ENCODE results near the gene HOXB2. TPM values are rescaled to one million over a fixed set of nuclear protein-coding genes. Genes with fewer than 3 reads are reported as not detected.

Gene HOXB2
- total and polyA plus RNA-seq, 2 of the 8 experiments (the other 6 are each of a cell fraction or from before 2014, with no cell fraction given) = not detected

GRCh38 chr17:48513097-48513496, 31.8 kb downstream of the HOXB2 start:
- no peak overlapping the region for H3K18ac ChIP-seq (ENCODE audit: extremely low read depth, low read length)
- H3K79me2 ChIP-seq (ENCODE audit: control insufficient read depth in 1 of 2, insufficient read depth in 2 of 2, low read length in 2 of 2) = no peaks in the 10 kb centered on the region
- no peak overlapping the region for H3K14ac ChIP-seq (ENCODE audit: insufficient read length)
- no peaks in the 10 kb centered on the region for H3K9me3 ChIP-seq (ENCODE audit: insufficient read depth in 2 of 2, low read depth in 1 of 2, low read length in 1 of 2)
- no peaks in the 10 kb centered on the region for H4K20me1 ChIP-seq (replicated peaks in 1 of 2; ENCODE audit: control insufficient read depth in 1 of 2, insufficient read depth in 2 of 2, low read length in 2 of 2)
- H2BK5ac ChIP-seq (ENCODE audit: low read depth, low read length) = no peak overlapping the region
- DNase-seq (ENCODE audit: low read depth in 1 of 2, low spot score in 2 of 2) (no peak), FAIRE-seq (no peak)
- no peak overlapping the region for H4K8ac ChIP-seq (ENCODE audit: extremely low read depth, insufficient read depth, low read length)
- H3K4me2 ChIP-seq (ENCODE audit: insufficient read depth in 1 of 2, low read depth in 2 of 2, low read length in 2 of 2) = no peak overlapping the region
- no peak overlapping the region for H3K4me3 ChIP-seq (ENCODE audit: extremely low read depth in 1 of 4, insufficient read depth in 2 of 4, low read depth in 3 of 4, low read length in 4 of 4)
- H3K9ac ChIP-seq (replicated peaks in 1 of 4; ENCODE audit: extremely low read depth in 1 of 4, low read depth in 3 of 4, low read length in 3 of 4) = no peak overlapping the region
- H3K79me1 ChIP-seq (ENCODE audit: low read depth, low read length) = no peaks in the 10 kb centered on the region
- no peak overlapping the region for H3K4ac ChIP-seq (replicated peaks; ENCODE audit: insufficient read length, low read depth, low read length)
- no peak overlapping the region for H2BK120ac ChIP-seq (replicated peaks; ENCODE audit: low read depth, low read length)
- 80% methylated on average over 7 of the region's 7 CpGs; no CpG with 5 or more reads in 1 of the 2 experiments for WGBS, 2 experiments (ENCODE audit: extremely low coverage in 1 of 2, insufficient coverage in 1 of 2, insufficient read length in 1 of 2, insufficient replicate concordance in 2 of 2, low coverage in 1 of 2, low lambda C conversion rate in 2 of 2, missing lambda C conversion rate in 1 of 2)
- H2BK15ac ChIP-seq (ENCODE audit: low read length) = 0 out of 2 replicates have a peak overlapping the region, but pooled peaks have one; percentile 8
- H3K23me2 ChIP-seq (ENCODE audit: low read depth, low read length) = no peaks in the 10 kb centered on the region; the same call in 1 of the 2 replicates
- H3K56ac ChIP-seq (replicated peaks; ENCODE audit: insufficient read length, low read depth, low read length) = no peak overlapping the region
- H3K23ac ChIP-seq (ENCODE audit: insufficient read length) = no peak overlapping the region
- no peak overlapping the region for H3K27ac ChIP-seq (ENCODE audit: low read depth, low read length)
- H4K5ac ChIP-seq (ENCODE audit: insufficient read length, low read depth, low read length) = no peak overlapping the region
- no peaks in the 10 kb centered on the region for H3K36me3 ChIP-seq (ENCODE audit: control insufficient read depth in 2 of 4, insufficient read depth in 4 of 4, low read length in 3 of 4)
- CTCF ChIA-PET (ENCODE audit: partially characterized antibody) = interaction anchor here (0.6 to 2.2 kb wide), 9 partner anchors 7 to 177 kb away, joined by 3 to 8 read pairs (median 5); no protein-coding TSS in a partner anchor
- H2AFZ ChIP-seq (ENCODE audit: low read length) = no peak overlapping the region
- POLR2A ChIA-PET (ENCODE audit: partially characterized antibody) = no interaction called here
- peaks cover 0 to 3% (median 1%) of the 10 kb centered on the region in 4 experiments; a peak in 5 of 7 replicates for H3K4me1 ChIP-seq (replicated peaks in 1 of 4; ENCODE audit: control insufficient read depth in 3 of 4, insufficient read depth in 4 of 4, low read length in 3 of 4)
- no peak overlapping the region for H2AK5ac ChIP-seq (ENCODE audit: low read depth, low read length)
- peaks cover 0 to 10% (median 4%) of the 10 kb centered on the region in 4 experiments; a peak in 4 of 7 replicates for H3K27me3 ChIP-seq (replicated peaks in 1 of 4; ENCODE audit: control insufficient read depth in 3 of 4, extremely low read depth in 1 of 4, insufficient read depth in 3 of 4, low read length in 3 of 4)
- no peak overlapping the region for H4K91ac ChIP-seq (replicated peaks; ENCODE audit: insufficient read length, low read length)
- no peak overlapping the region for H2BK12ac ChIP-seq (ENCODE audit: low read depth, low read length)
- H2BK20ac ChIP-seq (ENCODE audit: low read length) = no peak overlapping the region
